ENCODE data around the gene CXorf65.

DNA sequence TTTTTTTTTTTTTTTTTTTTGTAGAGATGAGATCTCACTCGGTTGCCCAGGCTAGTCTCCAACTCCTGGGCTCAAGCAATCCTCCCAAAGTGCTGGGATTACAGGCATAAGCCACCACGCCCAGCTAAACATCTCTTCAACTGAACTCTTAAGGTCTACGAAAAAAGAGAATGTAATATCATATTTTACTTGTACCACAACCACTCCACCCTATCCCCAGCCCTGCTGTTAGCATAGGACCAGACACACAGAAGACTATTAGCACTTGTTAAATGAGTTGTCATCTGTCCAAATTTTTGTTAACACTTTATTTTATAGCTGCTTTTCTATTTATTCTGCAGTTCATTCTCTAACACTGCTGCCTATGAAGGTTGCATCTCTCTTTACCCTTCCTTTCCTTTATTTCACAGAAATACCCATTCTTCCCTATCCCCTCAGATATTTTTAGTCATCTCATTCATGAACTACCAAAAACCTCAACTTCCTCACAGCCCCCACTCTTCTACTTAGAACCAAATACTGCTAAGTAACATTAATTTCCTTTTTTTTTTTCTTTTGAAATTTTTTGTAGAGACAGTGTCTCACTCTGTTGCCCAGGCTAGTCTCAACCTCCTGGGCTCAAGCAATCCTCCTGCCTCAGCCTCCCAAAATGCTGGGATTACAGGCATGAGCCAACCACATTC lies 48.6 kb downstream of the CXorf65 start:
- TF ChIP-seq CTCF (IDR thresholded peaks at IDR 0.05) (no peak), ZFX (IDR thresholded peaks at IDR 0.05; ENCODE audit: borderline replicate concordance) (no peak)

Measured in 22Rv1 (cell line).